Erythroblast (primary cell): ENCODE results near the gene DAB2IP.

Source experiments
- GATA1 ChIP-seq: IDR thresholded peaks from 2 replicates; pipeline ENCODE4 v1.6.1; 2011; ENCODE audit warnings: low read depth, mild to moderate bottlenecking, control low read depth, low read length, moderate library complexity
- POLR2A ChIP-seq: IDR thresholded peaks from 2 replicates; pipeline ENCODE4 v1.6.1; 2011; ENCODE audit warnings: mild to moderate bottlenecking, low read length

- TF ChIP-seq POLR2A (no peak), GATA1 (no peak)
Measured at GRCh38 chr9:121646992-121647391, 4.4 kb upstream of the DAB2IP start.
